GM12892 (cell line): ENCODE measurements around the gene DTNB.
"Not testable (repeated sequence)": the region's sequence is repeated elsewhere in the genome, so short reads cannot be mapped to it uniquely, and the experiment has no call there.

Source experiments
- DNase-seq: peaks from one replicate; pipeline ENCODE4 v3.0.0; 2011; ENCODE audit not compliant: insufficient read length
- FAIRE-seq: peaks from 2 replicates; lab custom pipeline; 2011; peaks lifted over from hg19 to GRCh38; lab: Jason Lieb, UNC
- POLR2A ChIP-seq: IDR thresholded peaks from 2 replicates; pipeline ENCODE4 v1.6.1; 2011; ENCODE audit warnings: low read depth, low read length, control low read depth
- POLR2AphosphoS5 ChIP-seq: IDR thresholded peaks from 2 replicates; pipeline ENCODE4 v1.6.1; 2011; ENCODE audit warnings: low read depth, low read length, control low read depth
- TAF1 ChIP-seq: IDR thresholded peaks from 2 replicates; pipeline ENCODE4 v1.6.1; 2011; ENCODE audit warnings: low read depth, mild to moderate bottlenecking, control low read depth, low read length, borderline replicate concordance

DTNB gene

DNA sequence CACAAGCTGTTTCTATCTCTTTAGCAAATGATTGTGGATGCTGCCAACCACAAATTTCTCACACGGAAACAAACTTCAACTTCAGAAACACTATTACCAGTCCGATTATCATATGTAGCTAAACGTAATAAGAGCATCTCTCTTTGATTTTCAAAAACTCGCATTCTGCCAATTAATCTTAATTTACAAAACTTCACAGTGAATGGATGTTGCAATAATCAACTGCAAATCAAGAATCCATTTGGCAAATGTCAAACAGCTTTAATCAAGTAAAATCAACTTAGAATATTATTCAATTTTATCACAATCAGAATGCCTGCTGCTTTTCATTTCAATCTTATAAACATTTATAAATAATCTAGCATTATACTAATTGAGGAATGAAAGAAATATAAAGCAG, 54.2 kb downstream of the DTNB start:
- DNase-seq (no peak), FAIRE-seq (no peak)
- TF ChIP-seq TAF1 (no peak), POLR2A (no peak), POLR2AphosphoS5 (no peak)

DNA sequence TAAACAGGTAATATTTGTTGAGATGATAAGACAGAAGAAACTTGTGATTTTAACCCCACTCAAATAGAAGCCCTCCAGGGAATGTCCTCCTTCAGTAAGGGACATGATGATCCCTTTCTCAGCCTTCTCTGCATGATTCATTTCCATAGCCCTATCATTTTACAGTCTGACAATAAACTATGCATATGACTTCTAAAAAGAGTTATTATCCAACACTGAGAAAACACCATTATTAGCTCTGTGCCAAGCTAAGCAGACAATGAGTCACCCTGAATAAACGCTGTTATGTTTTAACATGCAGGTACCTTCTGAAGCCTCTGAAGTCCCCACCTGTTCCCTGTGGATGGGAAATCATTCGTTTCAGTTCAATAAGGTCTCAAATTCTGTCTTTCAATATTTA, 54.7 kb downstream of the DTNB start:
- TF ChIP-seq POLR2A = no peak
- TF ChIP-seq POLR2AphosphoS5 = no peak
- TF ChIP-seq TAF1 = no peak
- FAIRE-seq (no peak), DNase-seq (no peak)

DNA sequence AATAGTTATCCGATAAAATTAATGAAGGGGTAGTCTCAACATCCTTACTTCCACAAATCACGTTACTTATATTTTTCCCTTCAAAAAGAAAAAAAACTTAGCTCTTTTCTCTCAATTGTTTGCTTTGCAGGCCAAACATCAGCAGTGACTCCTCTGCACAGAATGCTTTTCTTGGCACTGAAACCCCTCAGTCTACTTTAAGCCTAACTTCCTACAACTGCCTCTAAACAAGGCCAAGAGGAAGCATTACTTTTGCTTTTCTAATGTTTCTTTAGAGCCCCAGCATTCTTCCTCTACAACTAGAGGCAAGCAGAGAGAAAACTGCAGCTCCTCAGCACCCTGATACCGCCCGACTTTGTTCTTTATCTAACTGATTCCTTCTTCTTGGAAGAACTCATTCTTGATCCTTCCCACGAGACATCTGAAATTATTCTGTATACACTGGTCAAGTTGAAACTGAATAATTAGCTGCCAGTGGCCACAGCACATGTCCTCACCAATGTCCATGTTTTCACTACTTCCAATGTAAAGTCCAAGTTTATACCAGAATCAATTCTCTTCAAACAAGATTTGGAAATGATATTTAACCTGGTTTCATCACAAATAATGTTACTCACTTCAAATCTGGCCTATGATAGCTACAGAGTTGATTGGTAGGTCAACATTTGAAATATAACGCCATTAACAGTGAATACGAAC, 55.3 kb downstream of the DTNB start:
- FAIRE-seq (no peak), DNase-seq (no peak)
- no peak for TF ChIP-seq POLR2A
- no peak for TF ChIP-seq POLR2AphosphoS5

DNA sequence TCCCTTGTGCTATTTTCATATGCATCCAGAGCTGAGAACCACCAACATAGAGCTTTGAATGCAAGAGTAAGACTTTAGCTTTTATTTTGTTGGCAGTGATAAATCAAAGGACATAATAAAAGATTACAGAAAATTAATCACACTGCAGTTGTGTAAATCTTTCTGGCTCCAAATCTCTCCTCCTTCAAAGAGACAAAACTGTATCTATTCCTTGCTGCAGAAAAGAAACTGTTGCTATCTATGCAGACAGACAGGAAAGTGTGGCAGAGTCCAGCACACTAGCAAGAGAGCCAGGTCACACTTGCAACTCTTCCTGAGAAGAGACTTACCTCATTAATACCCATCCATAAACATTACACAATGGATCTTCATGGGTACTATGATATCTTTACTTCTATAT, 57.5 kb downstream of the DTNB start:
- FAIRE-seq = no peak
- no peak for TF ChIP-seq POLR2AphosphoS5
- no peak for TF ChIP-seq POLR2A
- no peak for TF ChIP-seq TAF1

DNA sequence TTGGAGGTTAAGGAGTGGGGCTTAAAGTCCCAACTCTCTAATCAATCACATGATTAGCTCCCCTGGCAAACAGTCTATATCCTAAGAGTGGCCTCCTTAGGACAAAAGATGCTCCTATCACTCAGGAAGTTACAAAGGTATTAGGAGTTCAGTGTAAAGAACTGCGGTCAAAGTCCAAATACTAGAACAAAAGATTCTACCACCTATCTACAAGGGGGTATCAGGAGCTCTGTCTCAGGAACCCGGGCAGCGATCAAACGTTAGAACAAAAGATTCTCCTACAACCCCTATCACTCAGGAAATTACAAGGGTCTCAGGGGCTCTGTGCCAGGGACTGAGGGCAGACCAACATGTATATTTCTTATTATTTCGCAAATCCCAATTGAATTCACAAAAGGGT, 58.0 kb downstream of the DTNB start:
- no peak for FAIRE-seq
- no peak for TF ChIP-seq POLR2A
- no peak for DNase-seq

More for the DNA sequence above, 57.5 kb downstream of the DTNB start:
- no peak for DNase-seq

DNA sequence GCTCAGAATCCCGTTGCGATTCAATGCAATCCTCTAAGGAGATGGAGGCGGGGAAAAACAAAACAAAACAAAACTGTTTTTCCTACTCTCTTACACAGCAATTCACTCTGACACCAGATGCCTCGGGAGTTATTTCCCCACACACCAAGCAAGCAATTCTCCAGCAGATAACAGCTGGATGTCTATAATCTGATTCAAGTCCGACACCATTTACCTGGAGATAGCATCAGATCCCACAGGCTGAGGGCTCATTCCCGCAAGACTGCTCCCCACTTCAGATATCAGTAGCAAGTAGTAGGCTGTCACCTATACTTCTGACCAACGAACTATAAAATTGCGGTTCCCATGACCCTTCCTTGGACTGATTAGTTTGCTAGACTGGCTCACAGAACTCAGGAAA, 58.7 kb downstream of the DTNB start:
- DNase-seq = no peak
- TF ChIP-seq POLR2A = no peak
- TF ChIP-seq POLR2AphosphoS5 = no peak
- no peak for TF ChIP-seq TAF1
- FAIRE-seq = no peak

DNA sequence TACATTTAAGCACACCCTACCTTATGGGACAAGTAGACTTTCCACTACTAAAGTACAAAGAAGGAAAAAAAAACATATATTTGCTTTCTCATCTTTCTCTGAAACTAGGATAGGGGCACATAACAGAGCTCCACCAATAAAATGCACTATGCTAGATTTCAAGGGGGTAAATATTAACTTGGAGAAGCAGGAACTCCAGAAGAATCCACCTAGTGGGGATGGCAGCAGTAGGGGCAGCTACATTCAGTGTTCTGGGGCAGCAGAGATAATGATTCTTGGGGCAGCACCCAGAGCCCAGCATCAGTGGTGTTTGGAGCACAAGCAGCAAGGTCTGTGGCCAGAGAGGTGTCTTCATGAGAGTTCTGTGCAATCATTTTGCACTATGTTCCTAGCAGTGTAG, 64.7 kb downstream of the DTNB start:
- FAIRE-seq = no peak
- no peak for DNase-seq
- TF ChIP-seq POLR2A (no peak), POLR2AphosphoS5 (no peak), TAF1 (no peak)

DNA sequence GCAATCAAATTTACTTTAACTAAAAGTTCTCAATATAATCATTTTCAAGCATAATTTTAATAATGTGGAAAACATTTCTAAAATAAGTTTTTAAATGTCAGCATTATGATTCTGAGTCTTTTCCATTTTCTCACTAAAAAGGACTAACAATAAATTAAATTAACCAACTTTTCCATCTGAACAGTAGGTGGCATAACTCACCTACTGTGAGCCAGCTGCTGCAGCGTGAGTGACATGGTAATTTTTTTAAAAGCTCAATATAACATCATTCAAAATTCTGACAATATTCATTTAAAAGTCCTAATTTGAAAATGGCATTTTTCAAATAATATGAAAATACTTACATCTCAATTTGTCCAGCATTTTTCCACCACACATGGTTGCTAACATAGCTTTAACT, 66.5 kb downstream of the DTNB start:
- no peak for DNase-seq
- peak; percentile 48 for FAIRE-seq
- TF ChIP-seq POLR2A = no peak
- TF ChIP-seq POLR2AphosphoS5 = no peak
- no peak for TF ChIP-seq TAF1

DNA sequence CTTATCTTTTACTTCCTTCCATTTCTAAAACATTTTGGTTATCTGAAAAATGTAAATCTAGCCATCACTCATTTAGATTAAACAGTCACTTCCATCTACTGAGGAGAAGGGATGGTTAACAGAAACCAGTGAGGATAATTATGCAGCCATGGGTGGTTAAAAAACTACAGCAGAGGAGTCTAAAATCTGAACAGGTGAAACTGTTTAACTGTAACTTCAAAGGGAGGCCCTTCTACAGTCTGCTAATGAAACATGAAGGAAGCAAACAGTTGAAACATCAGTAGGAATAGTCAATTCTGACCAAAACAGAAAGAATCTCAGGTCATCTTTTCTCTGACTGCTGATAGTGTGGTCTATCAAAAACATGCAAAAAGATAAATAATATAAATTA, 71.0 kb downstream of the DTNB start:
- FAIRE-seq (peak; percentile 78), DNase-seq (no peak)
- TF ChIP-seq TAF1 (no peak), POLR2AphosphoS5 (no peak), POLR2A (no peak)

DNA sequence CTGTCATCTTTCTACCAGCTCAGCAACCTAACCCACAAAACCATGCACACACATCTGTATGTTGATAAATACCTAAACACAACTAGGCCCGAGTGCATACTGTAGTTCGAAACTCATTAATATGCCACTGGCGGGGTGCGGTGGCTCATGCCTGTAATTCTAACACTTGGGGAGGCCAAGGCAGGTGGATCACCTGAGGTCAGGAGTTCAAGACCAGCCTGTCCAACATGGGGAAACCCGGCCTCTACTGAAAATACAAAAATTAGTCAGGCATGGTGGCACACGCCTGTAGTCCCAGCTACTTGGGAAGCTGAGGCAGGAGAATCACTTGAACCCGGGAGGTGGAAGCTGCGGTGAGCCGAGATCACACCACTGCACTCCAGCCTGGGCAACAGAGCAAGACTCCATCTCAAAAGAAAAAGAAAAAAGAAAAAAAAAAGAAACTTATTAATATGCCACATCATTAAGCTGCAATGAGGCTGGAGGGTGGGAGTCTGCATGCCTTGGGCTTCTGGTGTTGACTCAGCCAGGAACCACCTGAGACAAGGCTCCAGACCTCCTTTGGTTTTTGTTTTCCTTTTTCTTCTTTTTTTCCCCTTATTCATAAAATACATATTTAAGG, 71.6 kb downstream of the DTNB start:
- peak; percentile 58 for FAIRE-seq
- not testable (repeated sequence) for DNase-seq

DNA sequence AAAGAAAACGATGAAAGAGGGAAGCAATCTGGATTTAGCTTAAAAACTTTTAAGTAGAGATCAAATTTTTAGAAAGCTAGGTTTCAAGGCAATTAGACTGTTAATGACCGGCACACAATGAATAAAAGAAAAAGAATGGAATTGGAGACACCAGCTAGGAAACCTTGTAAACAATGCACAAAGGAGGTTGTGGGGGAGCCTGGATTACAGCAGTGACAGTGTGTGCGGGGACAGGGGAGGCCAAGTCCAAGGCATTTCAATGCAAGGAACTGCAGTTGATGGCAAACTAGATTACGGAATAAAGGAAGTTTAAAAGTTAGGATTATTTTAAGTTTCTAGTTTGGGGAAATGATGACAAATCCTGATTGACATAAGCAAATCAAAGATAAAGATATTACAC, 74.5 kb downstream of the DTNB start:
- no peak for FAIRE-seq
- no peak for TF ChIP-seq POLR2AphosphoS5
- TF ChIP-seq POLR2A = no peak
- no peak for TF ChIP-seq TAF1
- no peak for DNase-seq

DNA sequence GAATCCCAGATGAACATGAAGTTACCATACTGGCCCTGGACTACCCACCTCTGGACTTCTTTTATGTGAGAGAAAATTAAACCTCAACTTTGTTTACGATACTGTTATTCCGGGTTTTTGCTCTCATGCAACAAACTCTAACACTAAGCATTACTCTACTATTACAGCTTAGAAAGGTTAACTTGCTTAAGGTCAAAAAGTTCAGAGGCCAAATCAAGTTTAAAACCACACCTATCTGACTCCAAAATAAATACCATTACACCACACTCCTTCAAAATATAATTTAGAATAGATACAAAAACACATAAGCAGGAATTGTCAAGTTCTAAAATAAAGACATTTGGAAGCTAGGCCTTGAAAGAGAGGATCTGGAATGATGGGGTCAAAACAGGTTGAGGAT, 75.0 kb downstream of the DTNB start:
- FAIRE-seq = no peak
- DNase-seq = no peak
- TF ChIP-seq POLR2A (no peak), TAF1 (no peak), POLR2AphosphoS5 (no peak)
